WTC11 (cell line): ENCODE data around the gene LYST.

Experiments used
- CTCF ChIP-seq: fragments of 200-600 bp; IDR thresholded peaks from 2 replicates; pipeline ENCODE4 v1.8.0; 2022; ENCODE audit warnings: antibody characterized with exemption
- ERG ChIP-seq: fragments of 250-450 bp; sonication (Bioruptor Pico); IDR thresholded peaks from 2 replicates; pipeline ENCODE4 v1.8.0; 2021; ENCODE audit warnings: mild to moderate bottlenecking
- USF2 ChIP-seq: sonication (generic); formaldehyde crosslinking; IDR thresholded peaks from 2 replicates; pipeline ENCODE4 v1.8.1; 2023; ENCODE audit warnings: mild to moderate bottlenecking, missing genetic modification reagents, moderate library complexity

GRCh38 chr1:235757587-235758096 is 109.1 kb downstream of the LYST start:
- TF ChIP-seq USF2 (CRISPR knock-in tag), result no peak
- no peak for TF ChIP-seq CTCF
- TF ChIP-seq ERG (CRISPR knock-in tag), result no peak
